GM18868 (cell line): ENCODE data around the gene ALDH3B2.

Experiments
- ATAC-seq: cut with Tn5 transposase; IDR thresholded peaks from one replicate; pipeline ENCODE4 v1.9.1; 2021; ENCODE audit warnings: mild to moderate bottlenecking, moderate library complexity; ENCODE audit not compliant: unreplicated experiment

Gene ALDH3B2

DNA sequence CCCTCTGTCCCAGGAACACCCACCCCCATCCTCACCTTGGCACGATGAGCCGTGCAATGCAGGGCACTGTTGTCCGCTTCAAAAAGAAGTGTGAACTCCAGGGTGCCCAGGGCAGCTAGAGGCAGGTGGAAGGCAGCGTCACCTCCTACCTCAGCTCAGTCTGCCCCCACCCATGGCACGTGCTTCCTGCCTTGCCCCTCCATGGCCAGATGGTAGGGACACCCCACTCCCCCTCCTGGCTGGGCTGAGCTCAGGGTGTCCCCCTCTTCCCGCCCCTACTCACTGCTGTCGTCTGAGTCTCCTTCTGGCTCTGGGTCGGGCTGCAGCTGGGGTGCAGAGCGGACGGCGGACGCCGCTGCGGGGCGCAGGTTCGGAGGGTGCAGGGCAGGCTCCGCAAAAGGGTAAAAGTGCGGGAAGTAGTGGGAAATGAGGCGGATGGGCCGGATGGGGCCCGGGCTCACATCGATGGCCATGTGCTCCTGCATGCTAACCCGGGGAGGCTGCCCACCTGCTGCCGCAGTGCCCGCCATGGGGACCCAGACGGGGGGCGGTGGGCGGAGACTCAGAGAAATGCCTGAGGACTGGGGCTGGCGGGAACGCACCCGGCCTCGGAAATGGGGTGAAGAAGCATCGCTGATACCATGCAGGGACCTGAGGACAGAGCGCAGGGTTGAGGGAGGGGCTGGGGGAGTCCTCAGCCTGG is 58.5 kb downstream of the ALDH3B2 start:
- ATAC-seq: no peak

DNA sequence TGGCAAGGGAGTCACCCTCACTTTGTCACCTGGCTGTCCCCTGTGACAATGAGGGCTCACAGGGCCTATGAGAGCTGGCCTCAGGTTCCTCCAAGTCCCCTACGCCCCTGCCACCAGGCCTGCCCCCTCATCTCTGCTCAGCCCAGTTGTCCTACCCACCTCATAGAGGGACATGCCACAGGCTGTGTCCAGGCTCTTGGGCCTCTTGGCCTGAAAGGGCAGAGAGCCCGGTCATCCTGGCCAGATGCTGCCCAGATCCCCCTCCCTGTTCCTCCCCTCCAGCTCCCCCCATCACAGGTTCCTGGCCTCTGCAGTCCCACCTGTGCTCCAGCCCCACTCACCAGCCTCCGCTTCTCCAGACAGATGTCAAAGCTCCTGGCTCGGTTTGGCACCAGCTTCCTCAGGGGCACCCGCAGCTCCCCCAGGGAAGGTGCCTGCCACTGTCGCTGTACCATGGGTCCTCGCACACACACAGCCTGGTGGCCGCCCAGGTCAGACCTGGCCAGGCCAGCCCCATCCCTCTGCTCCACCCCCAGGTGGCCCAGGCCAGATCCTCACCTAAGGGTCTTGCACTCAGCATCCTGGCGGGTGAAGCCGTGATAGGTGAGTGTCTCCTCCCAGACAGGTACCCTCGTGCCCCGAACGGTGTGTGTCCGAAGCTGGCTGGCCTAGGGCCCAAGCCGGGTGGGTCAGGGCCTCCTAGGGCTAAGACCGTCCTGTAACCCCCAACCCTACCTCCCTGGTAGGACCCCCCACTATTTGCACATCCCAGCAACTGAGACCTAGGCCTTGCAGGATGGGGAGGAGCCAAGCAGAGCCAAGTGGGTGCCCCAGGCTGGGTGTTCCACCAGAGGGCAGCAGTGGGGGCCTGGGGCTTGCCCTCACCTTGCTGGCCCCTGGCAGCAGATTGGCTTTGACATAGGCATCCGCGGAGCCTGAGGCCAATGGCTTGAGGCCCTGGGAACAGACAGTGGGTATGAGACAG is 59.4 kb downstream of the ALDH3B2 start:
- no peak for ATAC-seq

DNA sequence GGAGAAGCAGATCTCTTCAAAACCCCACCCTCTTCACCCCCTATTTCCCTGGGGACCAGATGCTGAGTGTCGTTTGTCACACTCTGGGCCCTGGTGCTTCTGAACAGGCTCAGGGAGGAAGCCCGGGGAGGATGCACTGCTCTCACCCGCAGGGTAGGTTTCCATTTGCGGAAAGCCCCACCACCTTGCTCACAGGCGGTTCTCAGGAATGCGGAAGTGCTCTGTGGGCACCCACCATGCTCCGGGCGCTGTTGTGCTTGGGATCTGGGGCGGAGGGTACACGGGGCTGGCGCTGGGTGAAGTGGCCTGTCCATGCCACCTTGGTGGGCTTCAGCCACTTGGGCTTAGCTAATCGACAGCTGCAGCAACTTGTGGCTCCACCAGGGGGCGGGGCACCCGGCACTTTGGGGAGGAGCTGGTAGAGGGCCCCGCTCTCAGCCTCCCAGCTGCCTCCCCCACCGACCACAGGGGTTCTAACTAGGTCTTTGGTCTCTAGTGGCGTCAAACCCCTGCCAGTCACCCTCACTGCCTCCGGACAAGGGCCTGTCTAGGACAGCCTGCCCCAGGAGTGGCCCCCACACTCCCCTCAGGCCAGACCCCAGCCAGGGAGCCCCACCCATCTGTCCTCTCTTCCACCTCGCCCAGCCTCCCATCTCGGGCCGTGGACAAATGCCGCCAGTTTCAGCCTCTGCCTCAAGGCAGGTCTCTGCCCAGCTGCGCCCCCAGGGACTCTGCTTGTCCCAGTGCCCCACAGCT is 60.3 kb downstream of the ALDH3B2 start:
- peak; percentile 82 for ATAC-seq

DNA sequence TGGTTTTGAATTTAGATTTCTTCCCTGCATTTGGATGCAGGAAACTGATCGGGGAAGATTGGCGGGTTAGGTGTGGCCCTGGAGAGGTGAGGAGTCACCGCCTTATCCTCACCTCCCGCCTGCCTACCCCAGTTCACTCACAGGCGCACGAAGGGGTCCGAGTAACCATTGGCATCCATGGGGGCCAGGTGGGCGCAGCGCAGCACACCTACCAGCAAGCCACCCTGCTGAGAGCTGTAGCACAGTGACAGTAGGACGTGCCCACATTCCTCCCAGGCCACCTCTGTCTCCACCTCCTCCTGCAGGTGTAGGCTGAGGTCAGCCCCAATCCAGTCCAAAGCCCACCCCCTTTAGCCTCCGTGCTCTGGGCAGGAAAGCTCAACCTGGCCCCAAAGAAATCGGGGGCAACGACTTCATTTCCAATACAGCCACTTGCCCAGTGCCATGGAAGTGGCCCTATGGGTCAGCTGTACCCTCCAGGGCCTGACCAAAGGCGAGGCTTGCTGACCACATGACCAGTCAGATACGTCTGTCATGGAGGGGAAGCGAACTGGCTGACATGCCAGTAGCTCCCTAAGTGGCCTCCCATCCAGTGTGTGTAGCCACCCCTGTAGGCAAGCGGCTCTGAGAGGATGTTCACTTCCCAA is 61.0 kb downstream of the ALDH3B2 start:
- no peak for ATAC-seq

DNA sequence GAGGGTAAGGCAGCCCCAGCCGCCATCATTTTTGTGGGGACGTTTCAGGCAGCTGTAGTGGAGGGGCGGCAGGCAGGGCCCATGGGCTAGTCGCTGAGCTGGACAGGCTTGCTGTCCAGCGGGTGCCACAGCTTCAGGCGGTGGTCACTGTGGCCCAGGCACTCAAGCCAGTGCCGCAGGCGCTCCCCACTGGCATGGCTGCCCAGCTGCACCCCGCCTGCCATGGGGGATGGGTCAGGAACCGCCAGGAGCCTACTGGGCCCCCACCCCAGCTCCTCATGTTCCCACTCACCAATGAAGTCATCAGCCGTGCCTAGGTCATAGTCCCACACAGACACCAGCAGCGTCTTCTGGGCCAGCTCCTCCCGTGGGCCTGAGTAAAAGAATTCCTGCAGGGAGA is 61.7 kb downstream of the ALDH3B2 start:
- no peak for ATAC-seq
